ENCODE measurements around the gene DYNC1I2.
"Not testable (repeated sequence)": the region's sequence is repeated elsewhere in the genome, so short reads cannot be mapped to it uniquely, and the experiment has no call there.

The DYNC1I2 gene

DNA sequence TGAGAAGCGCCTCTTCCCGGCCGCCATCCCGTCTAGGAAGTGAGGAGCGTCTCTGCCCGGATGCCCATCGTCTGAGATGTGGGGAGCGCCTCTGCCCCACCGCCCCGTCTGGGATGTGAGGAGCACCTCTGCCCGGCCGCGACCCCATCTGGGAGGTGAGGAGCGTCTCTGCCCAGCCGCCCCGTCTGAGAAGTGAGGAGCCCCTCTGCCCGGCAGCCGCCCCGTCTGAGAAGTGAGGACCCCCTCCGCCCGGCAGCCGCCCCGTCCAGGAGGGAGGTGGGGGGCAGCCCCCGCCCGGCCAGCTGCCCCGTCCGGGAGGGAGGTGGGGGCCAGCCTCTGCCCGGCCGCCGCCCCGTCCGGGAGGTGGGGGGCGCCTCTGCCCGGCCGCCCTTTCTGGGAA lies 87.3 kb downstream of the DYNC1I2 start:
- DNase-seq (ENCODE audit: low spot score); FAIRE-seq: not testable (repeated sequence)

DNA sequence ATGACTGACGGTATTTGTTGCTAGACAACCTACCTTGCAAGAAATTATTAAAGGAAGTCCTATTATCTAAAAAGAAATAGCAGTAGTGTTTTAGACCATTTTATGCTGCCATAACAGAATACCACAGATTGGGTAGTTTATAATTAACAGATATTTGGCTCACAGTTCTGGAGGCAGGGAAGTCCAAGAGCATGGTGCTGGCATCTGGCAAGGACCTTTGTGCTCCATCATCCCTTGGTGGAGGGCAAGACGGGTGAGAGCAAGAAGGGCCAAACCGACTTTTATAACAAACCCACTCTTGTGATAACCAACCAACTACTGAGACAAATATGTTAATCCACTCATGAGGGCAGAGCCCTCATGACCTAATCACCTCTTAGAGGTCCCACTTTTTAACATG lies 91.2 kb downstream of the DYNC1I2 start:
- DNase-seq (ENCODE audit: low spot score) (no peak), FAIRE-seq (no peak)

DNA sequence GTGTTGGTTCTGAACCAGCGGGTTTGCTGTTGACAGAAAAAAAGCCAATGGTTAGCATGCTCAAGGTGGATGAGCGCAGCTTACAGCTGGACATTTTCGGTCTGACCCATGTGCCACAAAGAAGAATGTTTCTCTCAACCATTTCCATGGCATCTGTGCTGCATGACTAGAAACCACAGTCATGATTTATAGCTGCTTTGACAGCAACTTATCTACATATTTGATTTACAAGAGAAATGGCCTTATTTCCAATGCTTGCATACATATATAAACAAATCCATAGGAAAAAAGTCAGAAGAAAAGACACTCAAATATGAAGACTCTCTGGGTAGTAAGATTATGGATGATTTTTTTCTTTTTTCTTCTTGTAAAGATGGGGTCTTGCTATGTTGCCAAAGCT lies 98.2 kb downstream of the DYNC1I2 start:
- DNase-seq (ENCODE audit: low spot score) (no peak), FAIRE-seq (no peak)

DNA sequence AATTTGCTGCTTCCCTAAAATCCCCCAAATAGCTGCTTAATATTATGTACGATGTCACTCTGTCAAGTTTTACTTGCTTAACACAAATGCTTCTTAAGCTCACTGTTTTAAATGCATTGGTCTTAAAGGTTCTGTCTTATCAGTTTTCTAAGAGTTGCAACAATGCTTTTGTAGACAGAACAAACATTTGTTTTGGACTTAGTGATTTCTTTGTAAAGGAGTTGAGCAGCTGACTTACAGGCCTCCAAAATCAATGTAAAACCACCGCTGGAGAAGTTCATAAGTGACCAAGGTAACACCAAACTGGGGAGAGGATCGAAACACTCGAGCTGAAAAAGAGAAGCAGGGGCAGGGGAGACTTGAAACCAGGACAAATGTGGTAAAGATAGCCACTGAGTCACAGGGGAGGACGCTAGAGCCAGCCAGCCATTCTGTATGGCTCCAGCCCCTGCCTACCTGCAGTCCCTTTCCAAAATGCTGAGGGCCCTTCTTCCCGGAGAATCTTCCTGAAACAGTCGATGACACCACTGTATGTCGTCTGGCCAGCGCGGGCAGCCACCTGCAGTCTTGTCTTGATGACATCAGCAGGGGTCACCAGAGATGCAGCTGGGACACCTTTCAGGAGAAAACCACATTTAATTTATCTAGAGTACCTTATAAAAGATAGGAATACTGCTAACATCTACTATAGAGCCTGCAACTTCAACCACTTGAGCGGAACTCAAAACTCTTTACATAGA lies 100.2 kb downstream of the DYNC1I2 start:
- no peak for FAIRE-seq
- DNase-seq (ENCODE audit: low spot score) = no peak

DNA sequence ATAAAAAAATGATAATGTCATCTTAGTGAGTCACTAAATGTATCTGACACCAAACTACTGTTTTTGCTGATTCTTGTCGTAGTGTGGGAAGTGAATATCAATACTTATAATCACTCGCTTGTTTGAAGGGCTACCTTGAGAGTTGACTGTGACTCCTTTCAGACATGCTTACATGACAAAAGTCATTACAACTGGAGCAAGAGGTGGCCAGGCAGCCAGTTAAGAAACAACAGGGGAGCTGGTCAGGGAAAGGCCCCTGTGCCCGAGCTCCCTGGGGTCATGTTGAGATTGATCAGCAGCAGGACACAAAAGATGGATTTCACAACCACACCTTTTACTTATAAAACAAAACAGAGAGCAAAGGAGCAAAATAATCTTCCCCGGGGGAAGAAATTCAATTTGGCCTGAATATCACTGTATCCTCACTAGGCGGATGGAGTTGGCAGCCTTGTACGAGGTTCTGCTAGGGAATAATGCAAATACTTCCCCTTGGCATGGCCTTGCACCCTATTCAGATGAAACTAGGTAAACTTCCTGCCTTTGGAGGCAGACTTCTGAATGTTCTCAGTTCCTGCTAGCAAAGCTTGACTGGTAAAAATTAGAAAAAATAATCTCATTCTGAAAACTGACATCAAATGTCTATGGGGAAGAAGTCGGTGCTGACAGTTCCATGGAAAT lies 101.2 kb downstream of the DYNC1I2 start:
- DNase-seq (ENCODE audit: low spot score) (no peak), FAIRE-seq (no peak)

DNA sequence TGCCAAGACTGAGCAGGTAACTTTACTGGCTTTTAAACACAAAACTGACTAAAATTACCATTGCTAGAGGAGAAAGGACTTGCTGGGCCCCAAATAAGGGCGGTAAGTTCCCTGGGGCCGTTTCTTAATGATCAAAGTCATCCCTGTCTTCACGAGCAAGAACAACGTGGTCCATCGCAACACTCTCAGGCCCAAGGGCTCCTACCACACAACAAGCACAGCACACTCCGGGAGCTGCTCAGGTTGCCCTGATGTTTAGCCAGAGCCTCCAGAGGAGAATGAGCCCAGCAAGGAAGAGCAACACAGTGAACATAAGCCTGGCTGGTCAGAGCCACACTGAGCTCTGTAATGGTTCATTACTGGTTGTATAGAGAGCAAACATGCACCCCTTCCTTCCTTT lies 102.7 kb downstream of the DYNC1I2 start:
- FAIRE-seq (no peak), DNase-seq (ENCODE audit: low spot score) (no peak)

DNA sequence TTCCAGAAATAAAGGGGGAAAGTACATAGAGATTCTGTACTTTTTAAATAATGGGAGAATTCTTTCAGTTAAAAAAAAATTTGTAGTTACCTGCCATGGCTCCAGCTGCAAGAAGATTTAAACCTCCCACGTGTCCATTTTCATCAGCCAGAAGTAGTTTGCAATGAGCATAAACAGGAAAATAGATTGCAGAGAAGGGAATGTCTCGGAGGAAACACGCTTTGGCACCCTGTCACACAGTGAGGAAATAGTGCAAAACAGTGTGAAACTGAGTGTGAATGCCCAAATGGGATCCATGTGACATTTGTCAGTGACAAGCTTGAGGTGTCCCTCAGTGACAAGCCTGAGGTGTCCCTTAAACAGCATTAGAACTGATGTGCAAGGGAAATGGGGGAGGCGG lies 104.1 kb downstream of the DYNC1I2 start:
- FAIRE-seq = no peak
- no peak for DNase-seq (ENCODE audit: low spot score)

DNA sequence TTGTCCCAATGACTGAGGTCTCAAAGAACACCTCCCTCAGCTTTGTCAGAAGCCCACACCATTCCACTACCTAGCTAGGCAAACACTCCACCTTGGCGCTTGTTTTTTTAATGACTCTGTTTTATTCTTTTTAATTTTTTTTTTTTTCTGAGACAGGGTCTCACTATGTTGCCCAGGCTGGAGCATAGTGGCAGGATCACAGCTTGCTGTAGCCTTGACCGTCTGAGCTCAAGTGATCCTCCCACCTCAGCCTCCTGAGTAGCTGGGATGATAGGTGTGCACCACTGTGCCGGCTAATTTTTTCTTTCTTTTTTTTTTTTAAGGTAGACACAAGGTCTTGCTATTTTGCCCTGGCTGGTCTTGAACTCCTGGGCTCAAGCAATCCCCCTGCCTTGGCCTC lies 104.9 kb downstream of the DYNC1I2 start:
- DNase-seq (ENCODE audit: low spot score) (no peak), FAIRE-seq (no peak)

DNA sequence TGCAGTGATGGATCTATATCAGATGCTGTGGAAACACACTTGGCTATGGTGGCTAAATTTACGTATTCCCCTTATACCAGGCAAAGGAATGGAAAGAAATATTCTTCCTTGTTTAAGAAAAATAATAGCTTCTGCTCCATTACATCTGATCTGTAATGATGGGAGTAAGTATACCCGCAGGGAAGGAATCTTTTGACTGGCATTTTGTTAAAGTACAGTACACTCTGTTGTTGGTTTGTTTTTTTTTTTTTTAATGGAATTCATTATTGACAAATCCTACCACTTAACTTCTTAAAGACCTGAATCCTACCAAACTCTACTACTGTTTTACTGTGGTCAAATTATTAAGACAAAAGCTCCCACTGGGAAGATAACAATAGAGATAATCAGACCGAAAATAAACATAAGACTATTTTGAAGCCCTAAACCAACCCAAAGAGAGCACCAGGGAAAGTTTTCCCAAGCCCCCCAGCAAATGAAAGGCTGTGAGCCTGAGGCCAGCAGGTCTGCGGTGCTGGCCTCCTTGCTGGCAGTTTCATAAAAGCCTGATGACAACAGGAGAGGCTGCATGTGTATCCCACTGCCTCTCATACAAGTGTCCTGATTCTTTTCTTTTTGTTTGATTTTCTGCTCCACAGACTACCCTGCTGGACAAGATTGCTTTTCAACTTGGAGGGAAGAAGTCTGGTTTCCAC lies 105.8 kb downstream of the DYNC1I2 start:
- FAIRE-seq = no peak

DNA sequence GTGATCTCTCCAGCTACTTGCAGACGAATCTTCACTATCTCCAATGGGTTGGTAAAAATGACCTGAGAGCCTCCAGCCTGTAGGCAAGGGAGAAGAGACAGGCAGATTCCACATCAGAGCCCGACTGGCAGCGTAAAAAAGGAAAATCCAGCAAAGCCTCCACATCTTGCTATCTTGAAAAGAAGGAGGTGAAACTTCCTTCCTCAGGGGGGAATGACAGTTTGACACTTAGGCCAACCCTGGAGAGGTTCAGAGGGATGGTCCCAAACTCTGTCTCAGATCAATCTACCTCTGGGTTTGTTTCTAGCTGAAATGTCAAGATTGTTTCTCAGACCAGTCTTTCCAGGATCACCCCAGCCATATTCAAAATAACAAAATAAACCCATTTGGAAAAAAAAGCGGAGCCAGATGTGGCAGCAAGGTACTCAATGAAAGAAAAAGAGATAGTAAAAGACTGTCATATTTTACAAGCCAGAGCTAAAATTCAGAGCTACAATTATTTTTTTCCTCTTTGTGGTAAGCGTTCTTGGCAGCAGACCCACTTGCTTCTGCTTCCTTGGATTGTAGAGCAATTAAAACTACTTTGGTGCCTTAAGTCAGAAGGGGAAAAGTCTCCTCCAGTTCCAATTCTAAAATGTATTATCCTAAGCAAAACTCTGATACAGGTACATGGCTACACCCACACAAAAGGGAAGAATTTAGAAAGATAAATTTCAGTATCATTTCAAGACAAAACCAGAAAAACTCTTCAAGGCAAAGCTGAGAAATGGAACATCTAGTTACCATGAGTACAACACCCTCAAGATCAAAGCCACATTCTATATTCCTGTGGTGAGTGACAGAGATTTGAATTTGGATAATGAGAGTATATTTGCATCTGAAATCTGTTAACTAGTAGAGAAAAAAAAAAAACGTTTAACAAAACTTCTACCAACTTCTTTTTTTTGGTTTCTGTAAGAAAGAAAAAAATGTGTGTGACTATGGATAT lies 106.7 kb downstream of the DYNC1I2 start:
- FAIRE-seq (no peak), DNase-seq (ENCODE audit: low spot score) (no peak)

More for the DNA sequence above, 105.8 kb downstream of the DYNC1I2 start:
- no peak for DNase-seq (ENCODE audit: low spot score)

DNA sequence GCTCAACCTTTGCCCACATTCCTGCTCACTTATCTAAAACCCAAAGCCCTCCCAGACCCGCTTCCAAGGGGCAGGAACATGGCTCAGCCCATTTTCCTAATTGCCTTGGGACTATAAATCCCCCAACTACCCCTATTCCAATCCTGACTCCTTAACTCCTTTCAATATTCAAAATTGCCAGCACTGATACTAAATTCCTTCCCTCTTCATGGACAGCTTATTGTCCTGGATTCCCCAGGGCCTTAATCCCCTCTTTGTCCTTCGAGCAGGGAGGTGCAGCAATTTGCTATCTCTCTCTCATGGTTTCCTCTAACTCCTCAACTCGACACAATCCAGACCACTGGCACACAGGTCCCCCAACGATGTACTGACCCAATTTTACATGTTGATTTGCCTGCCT lies 107.6 kb downstream of the DYNC1I2 start:
- no peak for DNase-seq (ENCODE audit: low spot score)
- FAIRE-seq = no peak
